Mesothelial cell of epicardium (in vitro differentiated cells): Measurements from ENCODE around the gene ABHD4. TPM values are rescaled to one million over a fixed set of nuclear protein-coding genes. Genes with fewer than 3 reads are reported as not detected.

Experiments
- DNase-seq, 2 experiments: peaks; one replicate each; pipeline ENCODE4 v3.0.0; 2021; ENCODE audit warnings: low spot score in 2 of 2; ENCODE audit not compliant: unreplicated experiment in 2 of 2
- H3K27ac Mint-ChIP-seq: 2 replicates; pipeline ENCODE4 v1.8.0; 2021; ENCODE audit warnings: mixed read lengths
- H3K27me3 Mint-ChIP-seq: 2 replicates; pipeline ENCODE4 v1.8.0; 2021; ENCODE audit warnings: low read depth, mixed read lengths
- H3K36me3 Mint-ChIP-seq: 2 replicates; pipeline ENCODE4 v1.8.0; 2021; ENCODE audit warnings: mixed read lengths
- H3K4me1 Mint-ChIP-seq: 2 replicates; pipeline ENCODE4 v1.8.0; 2021; ENCODE audit warnings: mixed read lengths
- H3K4me3 Mint-ChIP-seq: 2 replicates; pipeline ENCODE4 v1.8.0; 2021; ENCODE audit warnings: mild to moderate bottlenecking, moderate library complexity, mixed read lengths
- H3K9me3 Mint-ChIP-seq: 2 replicates; pipeline ENCODE4 v1.8.0; 2021; ENCODE audit warnings: mixed read lengths
- CTCF ChIP-seq: fragments of 200-600 bp; sonication (generic); IDR thresholded peaks from one replicate; pipeline ENCODE4 v1.5.0; 2021; ENCODE audit warnings: antibody characterized with exemption; ENCODE audit not compliant: unreplicated experiment
- total RNA-seq: library from RNA; stranded (reverse); gene quantifications from 3 replicates; pipeline ENCODE4 v1.2.1, GENCODE V29; 2021

ABHD4 gene
- total RNA-seq, 1 donor from 2014 or later = 28.2 TPM

GRCh38 chr14:22640192-22640591 is 42.1 kb downstream of the ABHD4 start:
- no peaks in the 10 kb centered on the region for H3K4me1 Mint-ChIP-seq
- H3K27ac Mint-ChIP-seq = no peak overlapping the region
- peaks cover 3% of the 10 kb centered on the region for H3K36me3 Mint-ChIP-seq
- no peak overlapping the region for H3K4me3 Mint-ChIP-seq
- H3K27me3 Mint-ChIP-seq = no peaks in the 10 kb centered on the region
- peaks cover 6% of the 10 kb centered on the region for H3K9me3 Mint-ChIP-seq
- no peak for TF ChIP-seq CTCF
- DNase-seq = no peak

- no peaks in the 10 kb centered on the region for H3K9me3 Mint-ChIP-seq
These were observed 43.7 kb downstream of the ABHD4 start for GRCh38 chr14:22641846-22642245.

GRCh38 chr14:22644305-22644635 is 46.2 kb downstream of the ABHD4 start, which contains the start of gene OR6J1:
Gene OR6J1 (minus strand): TSS chr14:22644352. CDS start chr14:22634811, 9,541 bp downstream.
- no peak for DNase-seq
- Mint-ChIP-seq H3K36me3 (no peaks in the 10 kb centered on the region), H3K9me3 (no peaks in the 10 kb centered on the region), H3K4me3 (no peak within 1 kb of the TSS), H3K27me3 (no peaks in the 10 kb centered on the region), H3K27ac (no peak within 1 kb of the TSS), H3K4me1 (no peaks in the 10 kb centered on the region)
- no peak for TF ChIP-seq CTCF

More at GRCh38 chr14:22641846-22642245, 43.7 kb downstream of the ABHD4 start:
- no peak for TF ChIP-seq CTCF
- Mint-ChIP-seq H3K4me1 (no peaks in the 10 kb centered on the region), H3K27me3 (no peaks in the 10 kb centered on the region), H3K27ac (no peak overlapping the region), H3K36me3 (peaks cover 2% of the 10 kb centered on the region), H3K4me3 (no peak overlapping the region)
- DNase-seq = no peak

- Mint-ChIP-seq H3K36me3 (no peaks in the 10 kb centered on the region), H3K27ac (no peak overlapping the region), H3K27me3 (no peaks in the 10 kb centered on the region), H3K4me3 (no peak overlapping the region), H3K9me3 (no peaks in the 10 kb centered on the region), H3K4me1 (no peaks in the 10 kb centered on the region)
- no peak for TF ChIP-seq CTCF
- DNase-seq = no peak
These were observed 48.6 kb downstream of the ABHD4 start for GRCh38 chr14:22646570-22647254.

- no peaks in the 10 kb centered on the region for H3K36me3 Mint-ChIP-seq
- no peak overlapping the region for H3K27ac Mint-ChIP-seq
- no peak for DNase-seq
- TF ChIP-seq CTCF = no peak
- no peak overlapping the region for H3K4me3 Mint-ChIP-seq
- H3K4me1 Mint-ChIP-seq = no peaks in the 10 kb centered on the region
- H3K27me3 Mint-ChIP-seq = no peaks in the 10 kb centered on the region
- H3K9me3 Mint-ChIP-seq = no peaks in the 10 kb centered on the region
These were observed 50.4 kb downstream of the ABHD4 start for GRCh38 chr14:22648506-22648905.
